ENCODE data around the gene DLG2. TPM values are rescaled to one million over a fixed set of nuclear protein-coding genes. Genes with fewer than 3 reads are reported as not detected.
A peak's percentile ranks its signal among the peaks of the same experiment; 100 is the strongest.

The DLG2 gene
- total RNA-seq, 1 donor = 3.0 TPM

- no peak for DNase-seq (ENCODE audit: low read depth)
- TF ChIP-seq, protein P1, sequence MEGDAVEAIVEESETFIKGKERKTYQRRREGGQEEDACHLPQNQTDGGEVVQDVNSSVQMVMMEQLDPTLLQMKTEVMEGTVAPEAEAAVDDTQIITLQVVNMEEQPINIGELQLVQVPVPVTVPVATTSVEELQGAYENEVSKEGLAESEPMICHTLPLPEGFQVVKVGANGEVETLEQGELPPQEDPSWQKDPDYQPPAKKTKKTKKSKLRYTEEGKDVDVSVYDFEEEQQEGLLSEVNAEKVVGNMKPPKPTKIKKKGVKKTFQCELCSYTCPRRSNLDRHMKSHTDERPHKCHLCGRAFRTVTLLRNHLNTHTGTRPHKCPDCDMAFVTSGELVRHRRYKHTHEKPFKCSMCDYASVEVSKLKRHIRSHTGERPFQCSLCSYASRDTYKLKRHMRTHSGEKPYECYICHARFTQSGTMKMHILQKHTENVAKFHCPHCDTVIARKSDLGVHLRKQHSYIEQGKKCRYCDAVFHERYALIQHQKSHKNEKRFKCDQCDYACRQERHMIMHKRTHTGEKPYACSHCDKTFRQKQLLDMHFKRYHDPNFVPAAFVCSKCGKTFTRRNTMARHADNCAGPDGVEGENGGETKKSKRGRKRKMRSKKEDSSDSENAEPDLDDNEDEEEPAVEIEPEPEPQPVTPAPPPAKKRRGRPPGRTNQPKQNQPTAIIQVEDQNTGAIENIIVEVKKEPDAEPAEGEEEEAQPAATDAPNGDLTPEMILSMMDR (IDR thresholded peaks at IDR 0.05; ENCODE audit: insufficient read depth, low read length) = no peak
- H3K4me3 ChIP-seq (ENCODE audit: low read depth, low read length) = no peak overlapping the region
Measured at GRCh38 chr11:84358034-84358433, 1269.1 kb downstream of the DLG2 start.

- no peak for DNase-seq (ENCODE audit: low read depth)
- TF ChIP-seq, protein P1 (IDR thresholded peaks at IDR 0.05; ENCODE audit: insufficient read depth, low read length) = no peak
- H3K4me3 ChIP-seq (ENCODE audit: low read depth, low read length) = no peak overlapping the region
Measured at GRCh38 chr11:84355911-84356310, 1271.2 kb downstream of the DLG2 start.

DNA sequence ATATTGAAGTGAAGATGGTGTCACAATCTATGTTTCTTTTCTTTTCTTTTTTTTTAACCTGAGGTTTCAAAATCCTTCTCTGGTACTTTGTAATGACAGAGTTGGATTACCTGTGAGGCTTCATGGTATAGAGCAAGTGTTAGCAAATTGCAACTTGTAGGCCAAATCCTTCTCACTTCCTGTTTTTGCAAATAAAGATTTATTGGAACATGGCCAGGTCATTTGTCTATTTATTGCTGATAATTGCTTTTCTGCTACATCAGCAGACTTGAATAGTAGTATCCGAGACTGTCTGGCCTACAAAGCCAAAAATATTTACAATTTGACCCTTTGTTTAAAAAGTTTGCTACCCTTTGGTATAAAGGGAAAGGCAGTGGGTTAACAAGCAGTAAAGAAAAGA is 1281.5 kb downstream of the DLG2 start:
- DNase-seq (ENCODE audit: low read depth) = no peak
- TF ChIP-seq, protein P1 (IDR thresholded peaks at IDR 0.05; ENCODE audit: insufficient read depth, low read length) = no peak
- no peak overlapping the region for H3K4me3 ChIP-seq (ENCODE audit: low read depth, low read length)

GRCh38 chr11:84345027-84345426 is 1282.1 kb downstream of the DLG2 start:
- no peak overlapping the region for H3K4me3 ChIP-seq (ENCODE audit: low read depth, low read length)
- DNase-seq (ENCODE audit: low read depth) = no peak
- TF ChIP-seq, protein P1 (IDR thresholded peaks at IDR 0.05; ENCODE audit: insufficient read depth, low read length) = no peak

DNA sequence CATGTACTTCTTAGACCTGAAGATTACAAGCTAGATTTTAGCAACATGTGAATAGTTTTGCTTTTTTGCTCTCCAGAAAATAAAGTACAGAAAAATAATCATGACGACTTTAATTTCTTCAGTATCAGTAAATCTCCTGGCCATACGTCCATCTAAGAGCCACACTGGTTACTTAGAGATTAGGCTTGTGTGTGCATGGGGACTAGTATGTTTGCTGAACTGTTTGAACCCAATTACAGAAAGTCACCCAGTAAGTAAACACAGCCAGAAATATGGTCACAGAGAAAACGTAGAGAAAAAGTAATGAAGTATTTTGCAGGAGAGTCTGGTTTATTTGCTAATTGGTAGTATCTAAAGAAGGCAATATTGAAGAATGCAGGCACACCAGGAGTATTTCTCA is 1287.3 kb downstream of the DLG2 start:
- TF ChIP-seq, protein P1 (IDR thresholded peaks at IDR 0.05; ENCODE audit: insufficient read depth, low read length) = no peak
- no peak for DNase-seq (ENCODE audit: low read depth)

GRCh38 chr11:84333221-84333620 is 1293.9 kb downstream of the DLG2 start:
- H3K4me3 ChIP-seq (ENCODE audit: low read depth, low read length) = no peak overlapping the region
- TF ChIP-seq, protein P1 (IDR thresholded peaks at IDR 0.05; ENCODE audit: insufficient read depth, low read length) = no peak
- peak; percentile 69 for DNase-seq (ENCODE audit: low read depth)

More for the DNA sequence above, 1287.3 kb downstream of the DLG2 start:
- no peak overlapping the region for H3K4me3 ChIP-seq (ENCODE audit: low read depth, low read length)

GRCh38 chr11:84322211-84322610 is 1304.9 kb downstream of the DLG2 start:
- TF ChIP-seq, protein P1 (IDR thresholded peaks at IDR 0.05; ENCODE audit: insufficient read depth, low read length) = no peak
- no peak for DNase-seq (ENCODE audit: low read depth)
- no peak overlapping the region for H3K4me3 ChIP-seq (ENCODE audit: low read depth, low read length)
